T-helper 22 cell (primary cell): ENCODE data around the gene SOWAHA.
"Not testable (repeated sequence)": the region's sequence is repeated elsewhere in the genome, so short reads cannot be mapped to it uniquely, and the experiment has no call there.

Experiments used
- DNase-seq: peaks from one replicate; pipeline ENCODE4 v3.0.0-alpha.2; 2020; ENCODE audit warnings: low read depth

SOWAHA gene

GRCh38 chr5:132777209-132778069 is 35.7 kb upstream of the SOWAHA start, which contains the start of gene SEPTIN8:
Gene SEPTIN8 (minus strand): TSS chr5:132777239. CDS start chr5:132777137, 102 bp downstream.
- peak; percentile 25 for DNase-seq

- DNase-seq = no peak
Observed at GRCh38 chr5:132778129-132778528, 35.0 kb upstream of the SOWAHA start.

- DNase-seq = no peak
Observed at GRCh38 chr5:132778856-132779255, 34.2 kb upstream of the SOWAHA start.

- DNase-seq = no peak
Observed at GRCh38 chr5:132779961-132780360, 33.1 kb upstream of the SOWAHA start.

- DNase-seq = no peak
Observed at GRCh38 chr5:132780577-132780976, 32.5 kb upstream of the SOWAHA start.

GRCh38 chr5:132781029-132781428 is 32.1 kb upstream of the SOWAHA start:
- no peak for DNase-seq

- no peak for DNase-seq
Observed at GRCh38 chr5:132782101-132782500, 31.0 kb upstream of the SOWAHA start.

GRCh38 chr5:132785365-132785764 is 27.7 kb upstream of the SOWAHA start:
- DNase-seq = no peak

DNA sequence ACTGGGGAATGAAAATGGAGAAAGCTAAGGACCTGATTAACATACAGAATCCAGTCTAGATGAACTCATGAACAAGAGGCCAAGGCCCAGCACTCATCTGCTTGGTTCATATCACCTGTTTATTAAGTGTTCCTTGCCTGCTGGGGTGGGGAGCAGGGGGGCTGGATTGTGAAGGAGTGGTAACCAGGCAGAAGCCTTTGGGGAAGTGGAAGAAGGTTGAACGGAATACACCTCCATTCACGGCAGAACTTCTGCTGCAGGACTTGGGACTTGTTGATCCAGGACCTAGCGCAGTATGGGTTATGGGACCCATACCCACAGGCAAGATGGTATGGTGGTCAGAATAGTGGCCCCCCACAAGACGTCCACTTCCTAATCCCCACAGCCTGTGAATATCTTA is 27.2 kb upstream of the SOWAHA start:
- DNase-seq = no peak

DNA sequence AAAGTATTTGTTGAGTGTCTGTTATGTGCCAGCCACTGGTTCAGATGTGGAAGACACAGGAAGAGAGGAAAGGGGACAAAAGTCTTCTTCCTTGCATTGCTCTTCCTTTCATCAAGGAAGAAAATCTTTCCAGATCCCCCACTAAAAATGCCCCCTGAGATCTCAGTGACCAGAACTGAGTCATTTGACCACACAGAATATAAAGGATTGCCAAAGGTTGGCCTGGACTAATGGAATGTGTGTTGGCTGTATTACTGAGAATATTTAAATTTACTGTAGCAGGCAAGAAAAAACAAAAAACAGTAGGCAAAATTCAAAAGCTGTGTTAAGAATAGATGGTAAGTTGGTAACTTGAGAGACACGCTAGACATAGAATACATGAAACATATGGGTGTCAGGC is 26.0 kb upstream of the SOWAHA start:
- DNase-seq = no peak

DNA sequence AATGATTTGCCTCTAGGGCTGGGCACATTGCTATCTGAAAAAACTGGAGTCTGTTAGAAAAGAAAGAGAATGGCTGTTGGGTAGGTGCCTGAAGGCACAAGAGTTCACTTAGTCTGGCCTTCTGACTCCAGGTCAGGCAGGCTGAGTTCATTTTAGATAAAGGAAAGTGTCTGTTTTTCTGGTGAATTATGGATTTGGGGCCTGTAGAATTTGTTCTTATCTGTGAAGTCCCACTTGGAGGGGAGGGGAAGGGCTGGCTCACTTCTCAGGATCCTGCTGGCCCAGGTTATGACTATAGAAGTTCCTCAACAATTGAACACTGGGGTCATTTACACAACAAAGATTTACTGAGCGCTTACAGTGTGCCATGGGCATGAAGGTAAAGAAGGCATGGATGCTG is 24.6 kb upstream of the SOWAHA start:
- no peak for DNase-seq

- no peak for DNase-seq
Observed at GRCh38 chr5:132788990-132789886, 23.9 kb upstream of the SOWAHA start.

DNA sequence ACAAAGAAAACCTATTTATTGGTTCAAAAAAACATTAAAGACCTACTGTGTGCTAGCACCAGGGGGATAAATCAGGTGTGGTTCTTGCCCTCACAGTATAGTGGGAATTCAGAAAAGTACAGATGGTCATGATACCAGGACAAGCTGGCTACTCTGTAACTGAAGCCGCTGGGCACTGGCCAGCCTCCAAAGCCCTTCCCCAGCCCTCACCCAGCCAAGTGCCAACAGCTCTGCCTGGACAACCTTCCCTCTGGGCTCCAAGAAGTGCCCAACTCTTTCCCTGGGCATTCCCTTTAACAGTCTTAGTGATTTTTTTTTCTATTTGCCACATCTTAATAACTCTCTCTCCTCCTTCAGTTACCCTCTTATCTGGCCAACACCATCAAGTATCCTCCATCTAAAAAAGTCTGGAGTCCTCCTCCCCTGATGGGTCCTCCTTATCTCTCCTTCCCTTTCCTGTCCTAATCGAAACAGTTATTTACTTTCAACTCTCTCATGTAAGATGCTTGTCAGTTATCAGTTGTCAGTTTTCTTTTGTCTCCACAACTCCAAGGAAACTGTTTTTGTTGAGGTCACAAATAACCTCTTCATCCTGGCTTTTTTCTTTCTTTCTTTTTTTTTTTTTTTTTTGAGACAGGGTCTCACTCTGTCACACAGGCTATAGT is 22.8 kb upstream of the SOWAHA start:
- DNase-seq = no peak

- DNase-seq = no peak
Observed at GRCh38 chr5:132791026-132791425, 22.1 kb upstream of the SOWAHA start.

GRCh38 chr5:132797651-132798050 is 15.5 kb upstream of the SOWAHA start:
- no peak for DNase-seq

GRCh38 chr5:132799392-132799791 is 13.7 kb upstream of the SOWAHA start:
- no peak for DNase-seq

GRCh38 chr5:132800545-132800944 is 12.6 kb upstream of the SOWAHA start:
- DNase-seq = no peak

- DNase-seq = no peak
Observed at GRCh38 chr5:132802044-132802684, 10.9 kb upstream of the SOWAHA start.

GRCh38 chr5:132802685-132803066 is 10.4 kb upstream of the SOWAHA start:
- not testable (repeated sequence) for DNase-seq

- not testable (repeated sequence) for DNase-seq
Observed at GRCh38 chr5:132804219-132804618, 8.9 kb upstream of the SOWAHA start.

DNA sequence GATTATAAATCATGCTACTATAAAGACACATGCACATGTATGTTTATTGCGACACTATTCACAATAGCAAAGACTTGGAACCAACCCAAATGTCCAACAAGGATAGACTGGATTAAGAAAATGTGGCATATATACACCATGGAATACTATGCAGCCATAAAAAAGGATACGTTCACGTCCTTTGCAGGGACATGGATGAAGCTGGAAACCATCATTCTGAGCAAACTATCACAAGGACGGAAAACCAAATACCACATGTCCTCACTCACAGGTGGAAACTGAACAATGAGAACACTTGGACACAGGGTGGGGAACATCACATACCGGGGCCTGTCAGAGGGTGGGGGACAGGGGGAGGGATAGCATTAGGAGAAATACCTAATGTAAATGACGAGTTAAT is 7.2 kb upstream of the SOWAHA start:
- DNase-seq = not testable (repeated sequence)

- not testable (repeated sequence) for DNase-seq
Observed at GRCh38 chr5:132806804-132807162, 6.3 kb upstream of the SOWAHA start.
